SH-SY5Y (cell line): ENCODE results near the gene SLC25A45.

Experiments
- GATA2 ChIP-seq: IDR thresholded peaks from 2 replicates; pipeline ENCODE4 v1.6.1; 2011; ENCODE audit warnings: mild to moderate bottlenecking, low read depth, low read length
- GATA3 ChIP-seq: IDR thresholded peaks from 2 replicates; pipeline ENCODE4 v1.6.1; 2011; ENCODE audit warnings: low read depth, mild to moderate bottlenecking, low read length, moderate library complexity

DNA sequence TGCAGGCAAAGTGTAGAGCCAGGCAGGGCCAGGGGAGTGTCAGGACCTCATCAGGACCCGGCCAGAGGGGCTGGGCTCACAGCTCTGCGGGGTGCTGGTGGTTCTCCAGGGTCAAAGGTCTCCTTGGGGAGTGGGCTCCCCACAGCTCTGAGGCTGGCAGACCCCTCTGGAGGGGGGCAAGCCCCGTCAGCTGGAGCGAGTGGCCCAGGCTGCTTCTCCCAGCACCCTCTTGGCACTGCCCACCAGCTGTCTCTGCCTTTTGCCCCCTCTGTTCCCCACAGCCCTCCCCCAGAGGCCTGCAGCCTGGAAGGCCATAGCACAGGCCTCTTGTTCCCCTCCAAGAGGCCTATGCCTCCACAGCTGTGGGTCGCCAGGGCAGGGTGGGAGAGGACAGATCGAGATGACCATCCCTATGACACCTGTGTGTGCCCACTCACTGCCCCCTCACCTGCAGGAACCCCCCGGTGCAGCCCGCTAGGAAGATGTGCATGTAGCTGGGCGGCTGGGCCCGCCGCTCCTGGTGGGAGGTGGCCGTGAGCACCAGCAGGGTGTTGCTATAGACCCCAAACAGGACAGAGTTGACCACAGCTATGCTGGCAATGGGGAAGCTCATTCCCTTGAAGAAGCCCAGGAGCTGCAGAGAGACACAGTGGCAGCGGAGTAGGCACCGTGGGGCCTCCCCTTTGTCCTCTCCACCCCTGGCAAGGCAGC is 3.4 kb downstream of the SLC25A45 start:
- TF ChIP-seq GATA3: no peak
- TF ChIP-seq GATA2: no peak
